Measurements from ENCODE around the gene CADM2. TPM values are rescaled to one million over a fixed set of nuclear protein-coding genes. Genes with fewer than 3 reads are reported as not detected.
"Not testable (repeated sequence)": the region's sequence is repeated elsewhere in the genome, so short reads cannot be mapped to it uniquely, and the experiment has no call there.

CADM2 gene
- total RNA-seq (2021): 3.7 and 5.3 TPM in 2 replicates
- Bru-seq, nascent RNA: percentile 38 among the genes with signal in this experiment
- BruChase-seq, experiment 1, labeled RNA remaining after a 2-hour chase: percentile 49 among the genes with signal in this experiment
- BruChase-seq, experiment 2, labeled RNA remaining after a 6-hour chase: percentile 45 among the genes with signal in this experiment
- long read RNA-seq, partial matches to known transcripts: 0 of 2 reads
- long read RNA-seq, other reads (novel, unspliced or antisense): 1 of 2 reads

DNA sequence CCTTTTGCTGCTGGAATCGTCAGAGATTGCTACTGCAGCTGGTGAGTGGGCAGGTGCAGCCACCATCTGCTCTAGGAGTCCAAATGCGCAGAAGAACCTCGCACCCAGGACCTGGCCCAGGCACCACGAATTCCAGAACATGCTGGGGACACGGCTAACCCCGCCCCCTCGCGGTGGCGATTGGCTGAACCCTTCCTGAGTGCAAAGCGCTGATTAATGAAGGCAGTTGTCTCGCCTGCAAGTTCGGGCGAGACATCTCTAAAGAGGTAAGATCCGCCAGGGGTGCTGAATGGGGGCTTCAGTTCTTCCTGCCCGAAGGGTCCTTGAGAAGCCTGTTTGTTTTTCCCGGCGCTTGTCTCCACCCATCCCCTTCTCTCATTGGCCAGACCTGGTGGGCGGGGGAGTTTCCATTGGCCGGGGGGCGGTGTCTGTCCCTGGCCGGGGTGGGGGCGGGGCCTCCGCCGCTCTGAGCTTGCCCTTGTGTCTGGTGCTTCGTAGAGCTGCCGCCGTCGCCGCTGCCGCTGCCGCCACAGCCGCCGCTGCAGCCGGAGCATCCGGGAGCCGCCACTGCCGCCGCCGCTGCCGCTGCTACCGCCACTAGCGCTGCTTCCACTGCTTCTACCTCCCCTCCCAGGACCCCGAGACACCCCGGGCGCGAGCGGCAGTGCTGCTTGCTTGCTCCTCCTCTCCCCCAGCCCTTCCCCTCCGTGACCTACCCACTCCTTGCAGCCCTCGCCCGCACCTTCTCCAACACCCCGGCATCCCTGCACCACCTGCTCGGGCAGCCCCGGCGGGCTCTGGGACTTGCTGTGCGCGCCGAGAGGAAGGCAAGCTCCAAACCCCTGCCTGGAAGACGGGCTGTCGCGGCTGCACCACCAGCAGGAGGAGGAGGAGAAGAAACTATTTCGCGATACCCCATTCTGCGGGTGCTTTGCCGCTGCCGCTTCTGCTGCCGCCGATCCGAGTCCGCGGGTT lies at the start of gene CADM2:
Gene CADM2, plus strand, starts transcription at position 495 of the 975 bp plus-strand sequence.
- POLR2A ChIA-PET (ENCODE audit: low non-redundant PET): no interaction called here
- no peak for TF ChIP-seq EZH2 (IDR thresholded peaks at IDR 0.05; ENCODE audit: borderline replicate concordance, low read depth, low read length, poor library complexity, severe bottlenecking)
- TF ChIP-seq, protein P1, sequence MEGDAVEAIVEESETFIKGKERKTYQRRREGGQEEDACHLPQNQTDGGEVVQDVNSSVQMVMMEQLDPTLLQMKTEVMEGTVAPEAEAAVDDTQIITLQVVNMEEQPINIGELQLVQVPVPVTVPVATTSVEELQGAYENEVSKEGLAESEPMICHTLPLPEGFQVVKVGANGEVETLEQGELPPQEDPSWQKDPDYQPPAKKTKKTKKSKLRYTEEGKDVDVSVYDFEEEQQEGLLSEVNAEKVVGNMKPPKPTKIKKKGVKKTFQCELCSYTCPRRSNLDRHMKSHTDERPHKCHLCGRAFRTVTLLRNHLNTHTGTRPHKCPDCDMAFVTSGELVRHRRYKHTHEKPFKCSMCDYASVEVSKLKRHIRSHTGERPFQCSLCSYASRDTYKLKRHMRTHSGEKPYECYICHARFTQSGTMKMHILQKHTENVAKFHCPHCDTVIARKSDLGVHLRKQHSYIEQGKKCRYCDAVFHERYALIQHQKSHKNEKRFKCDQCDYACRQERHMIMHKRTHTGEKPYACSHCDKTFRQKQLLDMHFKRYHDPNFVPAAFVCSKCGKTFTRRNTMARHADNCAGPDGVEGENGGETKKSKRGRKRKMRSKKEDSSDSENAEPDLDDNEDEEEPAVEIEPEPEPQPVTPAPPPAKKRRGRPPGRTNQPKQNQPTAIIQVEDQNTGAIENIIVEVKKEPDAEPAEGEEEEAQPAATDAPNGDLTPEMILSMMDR (conservative IDR thresholded peaks at IDR 0.05; ENCODE audit: low read depth, low read length): no peak
- H3K4me1 ChIP-seq (ENCODE audit: insufficient read depth, low read length, poor library complexity, severe bottlenecking): peaks cover 3% of the 10 kb centered on the region
- H3K4me3 ChIP-seq (ENCODE audit: low read depth, low read length, poor library complexity, severe bottlenecking): peak within 1 kb of the TSS; percentile 65
- CTCF ChIA-PET: interaction anchor here (0.6 kb wide), 1 partner anchor 1005 kb away, joined by 3 read pairs; no protein-coding TSS in a partner anchor
- DNase-seq (ENCODE audit: low spot score): peak; percentile 94
- no peaks in the 10 kb centered on the region for H3K27me3 ChIP-seq (replicated peaks; ENCODE audit: insufficient read depth, low read depth, low read length, poor library complexity)
- H3K9me3 ChIP-seq (ENCODE audit: low read depth, low read length, poor library complexity, severe bottlenecking): no peaks in the 10 kb centered on the region
- BruUV-seq (replicated peaks): no TSS peak
- H3K27ac ChIP-seq (ENCODE audit: low read depth, low read length, poor library complexity, severe bottlenecking): no peak within 1 kb of the TSS
- H3K36me3 ChIP-seq (ENCODE audit: insufficient read depth, low read length, poor library complexity, severe bottlenecking): no peaks in the 10 kb centered on the region
- intact Hi-C loops (cut with micrococcal nuclease; ENCODE audit: unreplicated experiment): loop anchor here (5.0 kb wide), 1 partner anchor 619 kb away; no protein-coding TSS in a partner anchor

DNA sequence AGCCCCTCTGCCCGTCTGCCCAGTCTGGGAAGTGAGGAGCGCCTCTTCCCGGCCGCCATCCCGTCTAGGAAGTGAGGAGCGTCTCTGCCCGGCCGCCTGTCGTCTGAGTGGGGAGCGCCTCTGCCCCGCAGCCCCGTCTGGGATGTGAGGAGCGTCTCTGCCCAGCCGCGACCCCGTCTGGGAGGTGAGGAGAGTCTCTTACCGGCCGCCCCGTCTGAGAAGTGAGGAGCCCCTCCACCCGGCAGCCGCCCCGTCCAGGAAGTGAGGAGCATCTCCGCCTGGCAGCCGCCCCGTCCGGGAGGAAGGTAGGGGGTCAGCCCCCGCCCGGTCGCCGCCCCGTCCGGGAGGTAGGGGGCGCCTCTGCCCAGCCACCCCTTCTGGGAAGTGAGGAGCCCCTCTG lies 40.2 kb upstream of the CADM2 start:
- not testable (repeated sequence) for H3K27me3 ChIP-seq (replicated peaks; ENCODE audit: insufficient read depth, low read depth, low read length, poor library complexity)

DNA sequence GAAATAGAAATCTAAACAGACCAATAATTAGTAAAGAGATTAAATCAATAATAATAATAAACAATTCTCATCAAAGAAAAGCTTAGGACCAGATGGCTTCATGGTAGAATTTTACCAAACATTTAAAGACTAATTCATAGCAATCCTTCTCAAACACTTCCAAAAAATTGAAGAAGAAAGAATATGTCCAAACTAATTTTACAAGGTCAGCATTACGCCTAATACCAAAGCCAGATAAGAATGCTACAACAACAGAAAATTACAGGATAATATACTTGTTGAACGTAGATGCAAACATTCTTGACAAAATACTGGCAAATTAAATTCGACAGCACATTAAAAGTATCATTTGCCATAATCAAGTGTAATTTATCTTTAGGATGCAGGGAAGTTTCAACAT lies 36.1 kb upstream of the CADM2 start:
- intact Hi-C loops (cut with micrococcal nuclease; ENCODE audit: unreplicated experiment): no loop called here
- Histone ChIP-seq H3K27me3 (replicated peaks; ENCODE audit: insufficient read depth, low read depth, low read length, poor library complexity) (no peaks in the 10 kb centered on the region), H3K36me3 (ENCODE audit: insufficient read depth, low read length, poor library complexity, severe bottlenecking) (no peaks in the 10 kb centered on the region), H3K9me3 (ENCODE audit: low read depth, low read length, poor library complexity, severe bottlenecking) (no peaks in the 10 kb centered on the region), H3K4me1 (ENCODE audit: insufficient read depth, low read length, poor library complexity, severe bottlenecking) (no peaks in the 10 kb centered on the region), H3K27ac (ENCODE audit: low read depth, low read length, poor library complexity, severe bottlenecking) (no peak overlapping the region), H3K4me3 (ENCODE audit: low read depth, low read length, poor library complexity, severe bottlenecking) (no peak overlapping the region)
- BruUV-seq (replicated peaks): no TSS peak
- ChIA-PET CTCF (no interaction called here), POLR2A (ENCODE audit: low non-redundant PET) (no interaction called here)
- TF ChIP-seq, protein P1 (conservative IDR thresholded peaks at IDR 0.05; ENCODE audit: low read depth, low read length): no peak
- TF ChIP-seq EZH2 (IDR thresholded peaks at IDR 0.05; ENCODE audit: borderline replicate concordance, low read depth, low read length, poor library complexity, severe bottlenecking): no peak
- no peak for DNase-seq (ENCODE audit: low spot score)

More for the DNA sequence above, 40.2 kb upstream of the CADM2 start:
- H3K4me3 ChIP-seq (ENCODE audit: low read depth, low read length, poor library complexity, severe bottlenecking); intact Hi-C loops (cut with micrococcal nuclease; ENCODE audit: unreplicated experiment); H3K4me1 ChIP-seq (ENCODE audit: insufficient read depth, low read length, poor library complexity, severe bottlenecking); H3K36me3 ChIP-seq (ENCODE audit: insufficient read depth, low read length, poor library complexity, severe bottlenecking); H3K27ac ChIP-seq (ENCODE audit: low read depth, low read length, poor library complexity, severe bottlenecking); DNase-seq (ENCODE audit: low spot score); H3K9me3 ChIP-seq (ENCODE audit: low read depth, low read length, poor library complexity, severe bottlenecking); CTCF ChIA-PET; POLR2A ChIA-PET (ENCODE audit: low non-redundant PET); BruUV-seq (replicated peaks): not testable (repeated sequence)

Data from A673 (cell line).